Inflammatory macrophage (primary cell): Measurements from ENCODE around the gene WBP11.
"Not testable (repeated sequence)": the region's sequence is repeated elsewhere in the genome, so short reads cannot be mapped to it uniquely, and the experiment has no call there.

Experiments
- DNase-seq, 2 donors: peaks; one replicate each; pipeline ENCODE4 v3.0.0-alpha.2; 2020 to 2022

The WBP11 gene

DNA sequence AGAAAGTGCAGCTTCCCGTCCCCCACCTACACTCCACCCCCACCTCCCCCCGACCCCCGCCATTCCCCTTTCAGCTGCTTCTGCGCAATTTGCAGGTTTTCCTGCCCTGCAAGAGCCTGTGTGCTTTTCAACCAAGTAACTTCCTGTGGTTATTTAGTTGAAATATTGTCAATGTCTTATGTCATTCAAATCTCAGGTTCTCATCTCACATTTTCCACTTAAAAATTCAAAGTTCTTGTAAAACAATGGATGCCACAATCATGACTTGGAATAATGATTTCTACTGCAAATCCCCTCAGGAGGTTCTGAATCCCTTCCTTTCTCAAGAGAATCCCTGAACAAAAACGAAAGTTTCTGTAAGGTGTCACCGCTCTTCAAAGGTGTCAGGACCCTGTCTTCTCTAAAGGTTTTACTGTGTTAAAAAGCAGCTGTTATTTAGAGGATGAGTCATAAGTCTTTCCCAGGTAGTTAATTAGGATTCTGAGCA, 31.6 kb downstream of the WBP11 start:
- DNase-seq, result peak; percentile 13 to 19

DNA sequence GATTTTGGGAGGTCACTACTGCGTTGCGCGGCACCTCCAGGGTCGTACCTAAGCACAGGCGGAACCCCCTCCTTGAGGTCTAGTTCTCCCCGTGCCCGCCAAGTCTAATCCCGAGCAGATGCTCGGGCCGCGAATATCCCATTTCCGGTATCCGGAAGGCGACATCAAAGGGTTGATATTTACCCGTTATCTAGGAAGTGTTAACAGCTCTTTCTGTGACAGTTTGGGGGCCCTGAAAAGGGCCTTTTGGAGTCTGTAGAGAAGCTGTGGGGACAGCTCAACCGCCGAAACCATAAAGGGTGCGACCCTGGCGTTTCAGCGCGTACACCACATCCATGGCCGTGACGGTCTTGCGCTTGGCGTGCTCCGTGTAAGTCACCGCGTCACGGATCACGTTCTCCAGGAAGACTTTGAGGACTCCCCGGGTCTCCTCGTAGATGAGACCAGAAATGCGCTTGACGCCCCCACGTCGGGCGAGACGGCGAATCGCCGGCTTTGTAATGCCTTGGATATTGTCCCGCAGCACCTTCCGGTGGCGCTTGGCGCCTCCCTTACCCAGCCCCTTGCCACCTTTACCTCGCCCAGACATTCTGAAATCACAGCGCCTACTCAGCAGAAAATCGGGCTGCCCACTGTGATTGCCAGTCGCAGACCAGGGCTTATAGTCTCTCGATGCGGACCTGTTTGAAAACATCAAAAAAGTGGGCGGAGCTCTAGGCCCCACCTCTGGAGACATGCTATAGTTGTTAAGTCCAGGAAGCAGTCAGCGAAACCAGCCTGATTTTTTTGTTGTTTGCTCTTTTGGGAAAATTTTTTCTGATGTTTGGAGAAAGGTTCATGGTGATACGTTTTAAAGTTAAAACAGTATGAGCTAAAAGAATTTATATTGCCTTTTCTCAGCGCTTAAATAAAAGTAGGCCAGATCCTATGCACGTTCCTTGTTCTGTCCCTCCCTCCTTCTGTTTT, 32.5 kb downstream of the WBP11 start:
- DNase-seq, result peak; percentile 96 to 99

DNA sequence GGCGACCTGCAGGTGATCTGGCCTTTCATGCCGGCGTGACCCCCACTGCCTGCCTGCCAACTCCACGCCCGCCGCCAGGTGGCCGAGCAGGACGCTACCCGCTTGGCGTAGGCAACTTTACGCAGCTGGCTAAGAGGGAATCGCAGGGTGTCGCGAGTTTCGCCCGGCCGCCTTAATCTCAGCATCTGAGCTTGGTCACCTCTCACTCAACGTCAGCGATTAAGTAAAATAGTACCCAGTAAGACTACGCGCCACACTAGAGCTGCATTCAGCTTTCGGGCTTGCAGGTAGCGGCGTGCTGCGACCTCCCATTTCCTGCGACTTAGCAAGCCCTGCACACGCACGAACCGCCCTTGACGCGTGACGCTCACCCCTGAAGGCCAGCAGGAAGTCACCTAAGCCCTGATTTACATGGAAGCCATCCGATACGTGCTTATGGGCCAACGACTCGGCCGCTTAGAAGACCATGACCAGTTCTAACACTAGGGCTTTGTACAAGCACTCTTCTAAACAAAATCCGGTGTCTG, 33.2 kb downstream of the WBP11 start:
- peak; percentile 69 to 75 for DNase-seq

DNA sequence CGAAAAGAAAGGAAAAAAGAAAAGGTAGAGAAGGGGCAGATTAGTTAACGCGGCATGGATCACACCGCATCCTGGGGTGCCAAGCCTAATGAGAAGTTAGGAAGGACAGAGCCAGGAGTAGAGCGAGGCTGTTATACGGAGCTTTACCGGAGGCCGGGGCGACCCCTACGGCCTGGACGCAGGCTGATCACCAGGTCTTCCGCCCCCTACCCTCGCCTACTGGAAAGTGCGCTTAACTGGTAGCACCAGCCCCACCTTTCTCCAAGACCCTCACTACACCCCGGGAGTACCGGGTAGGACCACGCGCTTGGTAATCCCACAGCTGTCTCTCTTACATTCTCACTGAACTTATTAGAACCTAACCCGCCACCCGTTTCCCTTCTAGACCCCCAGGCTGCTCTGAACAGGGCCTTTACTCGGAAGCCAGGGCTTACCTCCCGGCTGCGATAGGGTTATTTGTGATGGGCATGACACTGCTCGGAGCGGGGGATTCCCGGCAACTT, 33.8 kb downstream of the WBP11 start:
- no peak for DNase-seq

DNA sequence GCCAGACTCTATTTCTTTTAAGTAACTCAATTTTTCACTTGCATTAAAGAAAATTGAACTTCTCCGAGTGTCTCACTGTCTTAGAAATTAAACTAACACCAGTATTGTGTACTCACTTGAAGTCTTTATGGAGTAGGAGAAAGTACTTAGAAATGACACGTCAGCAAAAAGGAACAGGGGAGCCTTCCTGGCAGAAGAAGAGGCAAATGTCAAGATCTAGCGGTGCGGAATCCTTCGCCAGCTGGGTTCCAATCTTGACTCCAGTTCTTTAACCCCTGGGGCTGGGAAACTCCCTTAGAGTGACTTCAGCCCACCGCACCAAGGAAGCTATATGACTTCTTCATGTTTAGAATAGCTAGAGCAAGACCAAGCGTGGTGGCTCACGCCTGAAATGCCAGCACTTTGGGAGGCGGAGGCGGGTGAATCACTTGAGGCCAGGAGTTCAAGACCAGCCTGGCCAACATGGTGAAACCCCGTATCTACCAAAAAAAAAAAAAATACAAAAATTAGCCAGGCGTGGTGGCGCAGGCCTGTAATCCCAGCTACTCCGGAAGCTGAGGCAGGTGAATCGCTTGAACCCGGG, 34.4 kb downstream of the WBP11 start:
- DNase-seq, result no peak

DNA sequence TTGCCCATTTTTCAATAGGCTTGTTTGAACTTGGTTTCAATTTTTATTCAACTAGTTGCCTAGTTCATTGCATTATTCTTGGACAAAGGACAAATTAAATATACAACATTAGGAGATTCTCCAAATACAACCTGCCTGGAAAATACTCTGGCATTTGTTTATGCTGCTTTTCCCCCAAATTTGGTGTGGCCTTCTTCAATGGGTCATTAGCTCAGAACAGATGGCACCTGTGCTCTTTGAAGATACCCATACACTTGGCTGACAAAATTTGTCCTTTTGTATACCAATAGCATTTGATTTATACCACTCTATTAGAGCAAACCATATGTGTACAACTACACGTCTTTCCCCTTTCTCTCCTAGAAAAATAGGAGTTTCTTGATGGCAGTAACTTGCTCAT, 35.7 kb downstream of the WBP11 start:
- no peak for DNase-seq

DNA sequence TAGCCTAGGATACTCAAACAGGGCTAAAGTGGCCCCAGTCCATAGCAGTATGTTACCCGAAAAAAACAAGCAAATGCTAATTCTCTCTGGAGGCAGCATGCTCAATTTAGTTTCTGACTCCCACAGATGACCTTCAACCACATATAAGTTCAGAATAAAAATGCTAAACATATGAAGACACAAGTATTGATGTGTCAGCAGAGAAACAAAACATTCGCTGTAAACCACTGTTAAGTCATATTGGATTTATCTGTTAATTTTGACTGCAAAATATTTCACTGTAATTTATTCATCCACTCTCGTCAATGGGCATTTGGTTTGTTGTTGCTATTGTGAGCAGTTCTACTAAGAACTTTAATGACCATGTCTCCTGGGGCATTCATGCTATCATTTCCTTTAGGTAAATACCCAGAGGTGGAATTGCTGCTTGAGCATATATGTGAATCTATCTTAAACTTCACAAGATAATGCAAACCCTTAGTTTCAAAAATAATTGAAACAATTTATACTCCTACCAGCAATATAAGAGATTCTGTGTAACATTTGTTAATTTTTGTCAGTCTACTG, 36.5 kb downstream of the WBP11 start:
- DNase-seq, result no peak

DNA sequence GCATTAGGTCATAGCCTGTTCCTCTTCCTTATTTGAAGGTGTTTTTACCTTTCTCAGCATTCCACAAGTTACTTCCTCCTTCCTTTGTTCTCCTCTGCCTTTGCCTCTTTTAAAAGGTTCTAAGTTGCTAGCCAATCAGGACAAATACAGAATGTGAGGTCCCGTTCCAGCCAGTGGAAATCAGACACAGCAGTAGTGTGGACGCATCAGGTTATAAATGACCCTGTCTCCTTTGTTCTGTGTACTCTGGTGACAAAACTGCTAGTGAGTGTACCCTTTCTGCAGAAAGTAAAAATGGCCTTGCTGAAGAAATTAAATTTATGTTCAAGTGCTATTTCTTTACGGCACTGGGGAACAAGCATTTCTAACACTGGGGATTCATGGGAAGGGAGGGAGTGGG, 37.3 kb downstream of the WBP11 start:
- not testable (repeated sequence) for DNase-seq

DNA sequence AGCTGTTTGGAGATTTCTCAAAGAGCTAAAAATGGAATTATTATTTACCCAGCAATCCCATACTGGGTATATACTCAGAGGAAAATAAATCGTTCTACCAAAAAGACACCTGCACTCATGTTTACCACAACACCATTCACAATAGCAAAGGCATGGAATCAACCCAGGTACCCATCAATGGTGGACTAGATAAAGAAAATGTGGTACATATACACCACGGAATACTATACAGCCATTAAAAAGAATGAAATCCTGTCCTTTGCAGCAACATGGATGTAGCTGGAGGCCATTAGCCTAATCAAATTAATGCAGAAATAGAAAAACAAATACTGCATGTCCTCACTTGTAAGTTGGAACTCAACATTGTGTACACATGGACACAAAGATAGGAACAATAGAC, 37.9 kb downstream of the WBP11 start:
- no peak for DNase-seq

DNA sequence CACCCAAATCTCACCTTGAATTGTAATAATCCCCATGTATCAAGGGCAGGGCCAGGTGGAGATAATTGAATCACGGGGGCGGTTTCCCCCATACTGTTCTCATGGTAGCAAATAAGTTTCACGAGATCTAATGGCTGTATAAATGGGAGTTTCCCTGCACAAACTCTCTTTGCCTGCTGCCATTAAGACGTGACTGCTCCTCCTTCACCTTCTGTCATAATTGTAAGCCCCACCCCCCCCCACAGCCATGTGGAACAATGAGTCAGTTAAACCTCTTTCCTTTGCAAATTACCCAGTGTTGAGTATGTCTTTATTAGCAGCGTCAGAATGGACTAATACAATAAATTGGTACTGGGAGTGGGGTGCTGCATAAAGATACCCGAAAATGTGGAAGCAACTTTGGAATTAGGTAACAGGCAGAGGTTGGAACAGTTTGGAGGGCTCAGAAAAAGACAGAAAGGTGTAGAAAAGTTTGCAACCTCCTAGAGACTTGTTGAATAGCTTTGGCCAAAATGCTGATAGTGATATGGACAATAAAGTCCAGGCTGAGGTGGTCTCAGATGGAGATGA, 43.5 kb downstream of the WBP11 start:
- not testable (repeated sequence) for DNase-seq

DNA sequence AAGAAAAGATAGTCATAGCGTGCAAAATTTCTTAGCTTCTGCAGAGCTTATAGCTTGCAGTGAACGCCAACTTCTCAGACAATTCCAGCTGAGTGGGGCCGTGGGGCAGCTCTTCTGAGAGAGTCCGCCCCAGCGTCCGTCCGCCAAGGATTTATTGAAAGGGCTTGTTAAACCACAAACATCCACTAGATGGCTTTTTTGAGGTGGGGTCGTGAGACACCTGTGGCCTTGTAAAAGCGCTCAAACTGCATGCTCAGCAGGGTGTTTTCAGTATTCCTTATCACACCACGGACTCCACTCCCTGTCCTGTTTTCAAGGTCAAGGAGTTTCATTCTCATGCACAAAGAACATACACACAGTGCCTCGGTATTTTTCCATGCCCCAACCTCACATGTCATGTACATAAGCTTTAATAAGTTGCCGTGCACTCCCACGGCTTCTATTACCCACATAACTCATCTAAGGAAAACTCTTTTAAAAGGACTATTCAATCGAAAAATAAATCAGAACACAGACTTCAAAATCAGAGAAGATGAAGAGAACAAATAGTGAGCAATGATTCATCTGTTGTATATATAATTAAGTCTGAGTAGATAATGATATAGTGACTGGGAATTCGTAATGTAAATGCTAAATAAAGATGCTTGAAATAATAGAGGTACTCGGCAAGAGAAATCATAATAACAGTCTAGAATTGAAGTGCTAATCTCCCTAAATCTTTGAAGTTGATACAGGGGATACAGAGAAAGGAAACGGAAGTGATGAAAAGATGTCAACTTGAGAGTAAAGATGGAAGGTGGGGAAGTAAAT, 46.7 kb downstream of the WBP11 start:
- no peak for DNase-seq

DNA sequence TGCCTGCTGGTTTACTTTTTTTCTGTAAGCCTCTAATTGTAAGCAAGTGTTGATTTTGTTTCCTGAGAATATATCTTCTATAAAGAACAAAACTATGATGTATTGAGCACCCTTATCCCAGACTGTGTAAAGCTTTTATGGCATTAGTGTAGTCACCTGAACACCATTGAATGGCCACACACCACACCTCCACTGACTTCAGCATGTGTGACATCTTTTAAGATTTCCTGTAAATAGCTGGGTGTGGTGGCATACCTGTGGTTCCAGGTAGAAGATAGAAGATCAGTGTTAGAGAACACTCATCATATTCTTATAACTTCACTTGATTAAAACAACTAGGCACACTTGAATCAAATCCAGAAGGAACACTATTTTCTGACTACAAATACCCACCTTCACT, 51.3 kb downstream of the WBP11 start:
- DNase-seq, result no peak

DNA sequence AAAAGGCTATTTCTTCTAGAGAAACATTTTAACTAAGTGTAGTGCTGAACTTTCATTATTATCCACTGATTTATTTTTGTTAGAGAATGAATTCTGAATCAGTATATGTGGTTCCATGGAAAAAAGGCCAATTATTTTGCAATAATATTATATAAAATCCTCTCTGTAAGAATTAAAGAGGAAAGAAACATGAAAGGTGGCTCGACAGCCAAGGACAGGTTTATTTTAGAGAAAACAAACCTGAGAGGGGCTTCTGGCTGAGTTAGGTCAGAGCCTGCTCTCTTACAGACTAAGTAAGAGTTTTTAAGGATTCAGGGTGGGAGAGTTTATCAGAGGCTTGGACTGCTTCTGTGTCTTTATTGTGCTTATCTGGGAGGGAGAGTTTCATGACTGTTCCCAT, 60.2 kb downstream of the WBP11 start:
- DNase-seq, result no peak

DNA sequence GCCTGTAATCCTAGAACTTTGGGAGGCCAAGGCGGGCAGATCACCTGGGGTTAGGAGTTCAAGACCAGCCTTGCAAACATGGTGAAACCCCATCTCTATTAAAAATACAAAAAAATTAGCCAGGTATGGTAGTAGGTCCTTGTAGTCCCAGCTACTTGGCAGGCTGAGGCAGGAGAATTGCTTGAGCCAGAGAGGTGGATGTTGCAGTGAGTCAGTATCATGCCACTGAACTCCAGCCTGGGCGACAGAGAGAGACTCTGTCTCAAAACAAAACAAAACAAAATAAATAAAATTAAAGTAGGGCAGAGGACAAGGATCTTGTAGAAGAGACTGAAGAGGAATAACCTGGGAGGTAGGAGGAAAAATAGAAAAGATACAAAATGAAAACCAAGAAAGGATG, 61.3 kb downstream of the WBP11 start:
- no peak for DNase-seq

DNA sequence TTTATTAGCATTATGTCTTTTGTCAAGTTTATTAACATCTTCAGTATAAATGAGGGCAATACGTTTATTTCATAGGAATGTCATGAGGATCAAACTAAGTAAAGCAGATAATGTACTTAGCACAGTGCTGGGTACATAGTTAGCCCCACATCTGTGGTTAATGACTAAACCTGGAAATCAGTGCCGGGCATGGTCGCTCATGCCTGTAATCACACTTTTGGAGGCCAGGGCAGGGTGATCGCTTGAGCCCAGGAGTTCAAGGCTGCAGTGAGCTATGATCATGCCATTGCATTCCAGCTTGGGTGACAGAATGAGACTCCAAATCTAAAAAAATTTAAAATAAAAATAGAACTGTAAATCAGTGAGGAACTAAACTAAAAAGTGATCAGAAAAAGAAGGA, 62.1 kb downstream of the WBP11 start:
- DNase-seq, result no peak

DNA sequence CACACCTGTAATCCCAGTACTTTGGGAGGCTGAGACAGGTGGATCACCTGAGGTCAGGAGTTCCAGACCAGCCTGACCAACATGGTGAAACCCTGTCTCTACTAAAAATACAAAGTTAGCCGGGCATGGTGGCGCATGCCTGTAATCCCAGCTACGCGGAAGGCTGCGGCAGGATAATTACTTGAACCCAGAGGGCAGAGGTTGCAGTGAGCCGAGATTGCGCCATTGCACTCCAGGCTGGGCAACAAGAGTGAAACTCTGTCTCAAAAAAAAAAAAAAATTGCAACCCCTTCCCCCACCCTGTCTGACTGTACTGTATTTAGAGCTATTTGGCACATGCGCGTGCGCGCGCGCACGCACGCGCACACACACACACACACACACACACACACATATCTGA, 66.8 kb downstream of the WBP11 start:
- DNase-seq, result not testable (repeated sequence)
